Spleen (tissue), 11 donors: ENCODE data around the gene RAB11FIP5. TPM values are rescaled to one million over a fixed set of nuclear protein-coding genes. Genes with fewer than 3 reads are reported as not detected.
A peak's percentile ranks its signal among the peaks of the same experiment; 100 is the strongest.

Source experiments
- DNase-seq: peaks from one replicate; pipeline ENCODE4 v3.0.0-alpha.2; 2020
- H3K27ac ChIP-seq, 8 donors: fragments of 200-600 bp; sonication (generic) in 7 of 8; 1 replicate in 4 of 8; 2 replicates in 4 of 8; pipeline versions ENCODE4 v1.5.0 to v1.8.0; 2016 to 2021; ENCODE audit warnings: inconsistent platforms in 4 of 8, mild to moderate bottlenecking in 4 of 8, moderate library complexity in 1 of 8
- H3K27me3 ChIP-seq, 7 donors: fragments of 200-600 bp; sonication (generic) in 6 of 7; replicated peaks in 1 of 7; 1 replicate in 4 of 7; 2 replicates in 3 of 7; pipeline versions ENCODE4 v1.5.0 to v1.8.0; 2016 to 2021; ENCODE audit warnings: inconsistent platforms in 3 of 7, mild to moderate bottlenecking in 1 of 7
- H3K36me3 ChIP-seq, 6 donors: fragments of 200-600 bp; sonication (generic) in 5 of 6; 1 replicate in 4 of 6; 2 replicates in 2 of 6; pipeline versions ENCODE4 v1.5.0 to v1.8.0; 2016 to 2021; ENCODE audit warnings: inconsistent platforms in 2 of 6
- H3K4me1 ChIP-seq, 6 donors: fragments of 200-600 bp; sonication (generic) in 5 of 6; 1 replicate in 3 of 6; 2 replicates in 3 of 6; pipeline versions ENCODE4 v1.5.0 to v1.8.0; 2016 to 2021; ENCODE audit warnings: inconsistent platforms in 3 of 6
- H3K4me3 ChIP-seq, 8 donors: fragments of 200-600 bp; sonication (generic) in 7 of 8; 1 replicate in 4 of 8; 2 replicates in 4 of 8; pipeline versions ENCODE4 v1.5.0 to v1.8.0; 2016 to 2021; ENCODE audit warnings: inconsistent platforms in 4 of 8, mild to moderate bottlenecking in 4 of 8, moderate library complexity in 2 of 8
- H3K9me3 ChIP-seq, 8 donors: fragments of 200-600 bp; sonication (generic) in 7 of 8; 1 replicate in 4 of 8; 2 replicates in 4 of 8; pipeline versions ENCODE4 v1.5.0 to v1.8.0; 2016 to 2021; ENCODE audit warnings: inconsistent platforms in 4 of 8
- CTCF ChIP-seq, 11 experiments: fragments of 200-600 bp in 7 of 11; fragments of 450-650 bp in 4 of 11; sonication (generic) in 4 of 11; IDR thresholded peaks in 8 of 11; conservative IDR thresholded peaks in 3 of 11; 1 replicate in 7 of 11; 2 replicates in 4 of 11; pipeline versions ENCODE4 v1.4.0 to v1.8.0; 2016 to 2021; ENCODE audit warnings: antibody characterized with exemption in 11 of 11, inconsistent platforms in 4 of 11, mild to moderate bottlenecking in 1 of 11
- POLR2A ChIP-seq, 3 donors: fragments of 450-650 bp; IDR thresholded peaks; one replicate each; pipeline ENCODE4 v1.5.1; 2017; ENCODE audit warnings: antibody characterized with exemption in 3 of 3, mild to moderate bottlenecking in 1 of 3
- POLR2AphosphoS5 ChIP-seq, 3 donors: sonication (generic); formaldehyde crosslinking; IDR thresholded peaks; one replicate each; pipeline ENCODE4 v1.5.1; 2017; ENCODE audit warnings: antibody characterized with exemption in 3 of 3
- WGBS, 5 donors: extraction: QIAGEN DNeasy Blood & Tissue Kit in 3 of 5; methylation state at CpG; one replicate each; pipeline versions ENCODE4 v1.1.5 to v1.1.7; 2013 to 2018; 5-methylcytosine and 5-hydroxymethylcytosine counted together
- intact Hi-C: fragments of 100-400 bp; cut with DNase I; formaldehyde crosslinking; loops from one replicate; pipeline ENCODE4 v1.15.0; 2023; ENCODE audit warnings: low total_unique reads
- polyA plus RNA-seq, 3 donors: library from polyadenylated mRNA; stranded (reverse); fragments of 200-250 nt; gene quantifications; one replicate each; pipeline ENCODE4 v1.2.1, GENCODE V29; 2013
- total RNA-seq, 7 donors: library from RNA; depleted of rRNA in 3 of 7; stranded (reverse); fragments of >200 nt in 3 of 7; fragmentation: NEBNext Ultra II Directional in 4 of 7; extraction: Animal tissue kit (Norgen Biotek cat#: 25700) in 4 of 7; gene quantifications; one replicate each; pipeline versions ENCODE4 v1.1.0 to v1.2.1, GENCODE V29; 2016 to 2021
- donor health status: healthy with polysubstance abuse.
- donor health status: DM: no; HTN: no; CAD: no; lungs with moderate emphysema.
- donor health status: DM: no; HTN: no; CAD: no.
- donor health status: Bipolar disorder and iron deficiency.
- donor health status: healthy.
- donor health status: DM: no; HTN: no; CAD: no.
- donor health status: DM: yes; HTN: yes; CAD: no.

RAB11FIP5 gene
- total and polyA plus RNA-seq, 10 donors, result 9.5 to 127 (median 71.5) TPM

DNA sequence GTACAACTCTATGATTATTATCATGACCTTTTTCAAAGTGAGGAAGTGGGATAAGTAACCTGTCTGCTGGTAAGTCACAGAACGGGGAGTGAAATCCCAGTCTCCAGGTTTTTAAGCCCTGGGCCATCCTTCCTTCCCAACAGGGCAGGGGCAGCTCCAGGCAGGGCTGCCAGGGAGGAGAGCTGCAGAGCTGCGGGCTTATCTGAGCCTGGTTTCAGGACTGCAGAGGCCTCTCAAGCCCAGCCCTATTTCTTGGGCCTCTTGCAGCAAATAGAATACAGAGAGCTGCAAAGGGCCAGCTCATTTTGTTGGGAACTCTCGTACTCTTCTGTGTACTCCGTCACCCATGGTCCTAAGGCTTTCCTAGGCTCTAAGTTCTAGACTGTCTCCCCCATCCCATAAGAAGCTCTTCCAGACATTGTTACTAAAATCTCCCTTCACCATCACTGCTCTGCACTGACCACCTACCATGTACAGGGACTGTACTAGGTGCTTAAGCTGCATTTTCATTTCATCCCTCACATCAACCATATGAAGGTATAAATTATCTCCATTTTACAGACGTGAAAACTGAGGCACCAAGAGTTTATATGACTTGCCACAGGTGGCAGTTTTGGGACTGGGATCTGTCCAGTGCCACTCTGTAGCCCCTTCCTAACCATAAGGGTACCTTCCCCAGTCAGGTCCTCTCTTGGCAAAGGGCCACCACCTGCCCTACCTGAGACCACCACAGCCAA lies 3.1 kb downstream of the RAB11FIP5 start:
- peak overlapping the region in 7 of 8 donors; percentile 2 to 96 (median 74) for H3K4me3 ChIP-seq

DNA sequence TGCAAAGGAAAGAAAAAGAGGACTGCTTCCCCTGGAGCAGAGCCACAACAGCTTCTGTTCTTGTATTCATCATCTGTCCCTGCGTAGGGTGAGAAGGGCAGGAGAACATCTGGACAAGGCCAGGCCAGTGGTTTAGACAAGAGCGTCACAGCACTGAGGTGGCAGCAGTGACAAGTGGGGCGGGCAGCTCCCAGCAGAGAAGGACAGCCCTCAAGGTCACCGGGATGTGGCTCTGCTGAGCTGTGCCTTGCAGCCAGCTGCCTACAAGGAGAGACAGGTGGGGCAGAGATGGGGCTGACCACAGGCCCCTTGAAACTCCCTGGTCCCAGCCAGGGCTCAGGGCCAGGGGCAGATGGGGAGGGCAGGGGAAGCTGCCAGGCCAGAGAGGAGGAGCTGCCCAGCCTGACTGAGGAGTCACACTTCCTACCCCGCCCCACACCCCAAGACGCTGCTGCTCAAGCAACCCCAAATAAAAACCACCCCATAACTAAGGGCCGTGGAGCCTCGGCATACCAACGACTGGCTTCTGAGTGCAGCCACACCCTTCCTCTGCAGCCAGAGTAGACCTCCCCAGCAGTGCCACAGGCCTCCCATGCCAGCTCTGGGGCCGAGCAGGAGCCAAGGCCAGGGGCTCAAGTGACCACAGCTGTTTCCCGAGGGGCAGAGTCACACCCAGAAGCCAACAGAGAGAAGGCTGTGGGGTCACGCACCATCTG lies 5.4 kb downstream of the RAB11FIP5 start:
- DNase-seq, result peak; percentile 86
- Histone ChIP-seq H3K27me3 (peaks cover 0 to 19% (median 0%) of the 10 kb centered on the region in 7 donors), H3K36me3 (no peaks in the 10 kb centered on the region), H3K27ac (peak overlapping the region; percentile 36 to 90 (median 82)), H3K4me3 (peak overlapping the region in 1 of 8 donors; percentile 96), H3K9me3 (no peaks in the 10 kb centered on the region), H3K4me1 (peaks cover 11 to 97% (median 60%) of the 10 kb centered on the region in 6 donors)
- TF ChIP-seq POLR2AphosphoS5 (IDR thresholded peaks at IDR 0.05) (peak; percentile 84 to 90 (median 89)), CTCF (IDR thresholded peaks at IDR 0.05 in 8 of 11, conservative IDR thresholded peaks at IDR 0.05 in 3 of 11) (no peak)
- 46 to 89% (median 62%) methylated on average over 8 to 12 of the region's 12 CpGs for WGBS, 5 donors
- intact Hi-C loops, result no loop called here

More for the DNA sequence above, 3.1 kb downstream of the RAB11FIP5 start:
- peak overlapping the region in 7 of 8 donors; percentile 17 to 90 (median 88) for H3K27ac ChIP-seq
- H3K36me3 ChIP-seq, result no peaks in the 10 kb centered on the region
- intact Hi-C loops, result no loop called here
- no peak for DNase-seq
- 63 to 80% (median 74%) methylated on average over 5 of the region's 5 CpGs for WGBS, 5 donors
- peaks cover 11 to 86% (median 53%) of the 10 kb centered on the region in 6 donors for H3K4me1 ChIP-seq
- no peaks in the 10 kb centered on the region for H3K9me3 ChIP-seq
- no peak for TF ChIP-seq POLR2A (IDR thresholded peaks at IDR 0.05)
- no peak for TF ChIP-seq POLR2AphosphoS5 (IDR thresholded peaks at IDR 0.05)
- TF ChIP-seq CTCF (IDR thresholded peaks at IDR 0.05 in 8 of 11, conservative IDR thresholded peaks at IDR 0.05 in 3 of 11), result no peak
- H3K27me3 ChIP-seq, result peaks cover 0 to 32% (median 0%) of the 10 kb centered on the region in 7 donors

- TF ChIP-seq POLR2AphosphoS5 (IDR thresholded peaks at IDR 0.05), result no peak
- no peak for TF ChIP-seq POLR2A (IDR thresholded peaks at IDR 0.05)
- TF ChIP-seq CTCF (IDR thresholded peaks at IDR 0.05 in 8 of 11, conservative IDR thresholded peaks at IDR 0.05 in 3 of 11), result no peak
- Histone ChIP-seq H3K9me3 (no peaks in the 10 kb centered on the region), H3K4me1 (peaks cover 11 to 97% (median 60%) of the 10 kb centered on the region in 6 donors), H3K4me3 (peak overlapping the region in 2 of 8 donors; percentile 5 to 96), H3K27ac (peak overlapping the region; percentile 29 to 90 (median 82)), H3K36me3 (no peaks in the 10 kb centered on the region), H3K27me3 (peaks cover 0 to 13% (median 0%) of the 10 kb centered on the region in 7 donors)
- 69 to 87% (median 73%) methylated on average over 3 of the region's 3 CpGs; no CpG with 5 or more reads in 2 of the 5 donors for WGBS, 5 donors
- DNase-seq, result no peak
- intact Hi-C loops, result no loop called here
Measured at GRCh38 chr2:73106791-73107190, 6.0 kb downstream of the RAB11FIP5 start.
